SIG-M5 treated with dmso at 0.1 percent for 504 hours (cell line): Measurements from ENCODE around the gene UGT2B28.
"Not testable (repeated sequence)": the region's sequence is repeated elsewhere in the genome, so short reads cannot be mapped to it uniquely, and the experiment has no call there.

Source experiments
- DNase-seq: peaks from one replicate; lab custom pipeline; 2025; ENCODE audit not compliant: unreplicated experiment; lab: John Stamatoyannopoulos, UW

UGT2B28 gene

GRCh38 chr4:69343114-69343513 is 62.8 kb downstream of the UGT2B28 start:
- DNase-seq, result not testable (repeated sequence)

- DNase-seq, result not testable (repeated sequence)
Measured at GRCh38 chr4:69343558-69344420, 63.5 kb downstream of the UGT2B28 start.
